ENCODE results near the gene TRERF1.
A peak's percentile ranks its signal among the peaks of the same experiment; 100 is the strongest.
"Not testable (repeated sequence)": the region's sequence is repeated elsewhere in the genome, so short reads cannot be mapped to it uniquely, and the experiment has no call there.

Gene TRERF1

DNA sequence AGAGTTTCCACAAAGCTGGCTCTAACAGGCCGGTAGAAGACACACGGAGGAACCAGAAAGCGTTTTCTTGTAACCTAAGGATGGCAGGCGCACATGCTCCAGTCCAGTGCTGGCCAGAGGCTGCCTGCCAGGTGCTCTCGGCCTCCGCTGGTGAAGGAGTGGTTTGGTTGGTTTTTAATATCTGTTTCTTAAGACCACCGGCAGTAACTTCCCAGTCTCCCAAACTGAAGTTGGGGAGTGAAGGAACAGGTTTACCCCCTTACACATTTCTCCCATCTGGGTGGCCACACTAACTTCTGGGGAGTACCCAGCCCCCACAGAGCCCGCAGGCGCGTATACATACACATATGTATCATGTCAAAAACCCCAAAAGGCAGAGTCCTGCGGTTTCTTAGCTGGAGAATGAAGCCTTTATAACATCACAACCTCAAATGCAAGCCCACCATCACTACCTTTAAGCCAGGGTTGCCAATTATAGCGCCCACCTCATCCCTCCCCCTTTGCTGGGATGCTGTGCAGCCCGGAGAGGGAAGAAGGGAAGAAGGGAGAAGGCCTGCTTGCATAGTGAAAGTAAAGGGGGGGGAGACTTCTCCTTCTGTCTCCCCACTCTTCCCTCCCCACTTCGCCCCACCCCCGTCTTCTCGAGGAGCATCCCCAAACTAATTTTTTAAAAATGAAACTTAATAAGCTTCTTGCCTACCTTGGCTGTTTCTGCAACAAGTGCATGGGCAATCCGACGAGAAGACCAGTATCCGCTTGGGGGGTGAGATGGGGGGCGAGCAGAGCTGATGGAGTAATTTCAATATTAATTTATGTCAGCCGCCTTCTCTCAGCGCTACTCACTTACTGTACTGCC lies 1.0 kb downstream of the TRERF1 start:
- peak; percentile 20 for DNase-seq (ENCODE audit: low read depth)

DNA sequence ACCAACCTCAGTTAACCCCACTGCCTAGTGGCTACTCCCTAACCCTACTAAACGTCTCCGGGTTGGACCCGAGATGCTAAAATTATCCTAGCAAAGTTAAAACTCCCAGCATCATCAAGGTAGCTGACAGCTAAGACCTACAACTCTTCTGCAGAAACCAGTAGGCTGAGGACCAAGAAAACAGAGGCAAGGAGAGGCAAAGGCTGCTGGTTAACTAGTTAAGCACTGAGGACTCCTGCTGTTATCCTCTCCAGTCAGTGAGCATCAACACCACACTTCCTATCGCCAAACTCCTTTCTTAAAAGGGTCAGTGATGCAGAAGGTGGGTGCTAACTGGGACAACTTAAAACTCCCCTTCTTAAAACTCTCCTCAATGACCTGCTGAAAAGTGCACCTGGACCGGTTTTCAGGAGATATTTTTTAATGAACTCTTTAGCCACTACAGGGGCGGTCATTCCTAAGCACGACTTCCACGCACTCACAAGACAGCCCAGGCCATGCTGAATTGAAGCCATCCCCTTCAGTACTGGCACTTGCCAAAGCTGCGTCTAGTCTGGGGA lies 1.7 kb downstream of the TRERF1 start:
- DNase-seq (ENCODE audit: low read depth): no peak

DNA sequence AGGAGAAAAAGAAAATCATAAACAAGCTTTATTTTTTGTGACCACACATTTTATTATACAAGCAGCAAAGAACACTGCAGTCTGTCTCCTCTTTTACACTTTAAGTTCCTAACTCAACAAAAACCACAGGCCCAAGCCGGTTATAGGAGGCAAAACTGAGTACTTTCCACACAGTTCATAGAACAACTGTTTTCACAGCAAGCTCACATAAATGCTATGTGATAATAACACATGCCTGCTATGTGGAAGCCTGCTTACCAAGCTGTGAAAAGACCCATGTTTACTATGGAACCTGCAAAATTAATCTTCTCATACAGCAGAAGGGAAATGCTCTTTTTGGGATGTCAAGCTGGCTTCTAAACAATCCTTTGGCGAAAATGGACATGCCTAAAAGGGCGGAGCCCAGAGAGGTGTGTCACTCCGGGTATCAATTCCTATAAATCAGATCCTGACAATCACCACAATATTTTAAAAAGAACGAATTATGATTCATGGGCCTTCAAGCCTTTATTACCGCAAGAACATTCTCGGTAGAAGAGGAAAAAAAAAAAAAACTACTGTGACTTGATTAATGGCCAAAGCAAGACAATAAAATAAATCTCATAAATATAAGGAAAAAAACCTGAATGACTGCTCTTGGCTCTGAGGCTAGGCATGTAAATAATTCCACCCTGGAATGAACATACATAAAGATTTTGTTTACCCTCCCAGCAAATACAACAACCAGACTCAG lies 2.6 kb downstream of the TRERF1 start:
- DNase-seq (ENCODE audit: low read depth): no peak

DNA sequence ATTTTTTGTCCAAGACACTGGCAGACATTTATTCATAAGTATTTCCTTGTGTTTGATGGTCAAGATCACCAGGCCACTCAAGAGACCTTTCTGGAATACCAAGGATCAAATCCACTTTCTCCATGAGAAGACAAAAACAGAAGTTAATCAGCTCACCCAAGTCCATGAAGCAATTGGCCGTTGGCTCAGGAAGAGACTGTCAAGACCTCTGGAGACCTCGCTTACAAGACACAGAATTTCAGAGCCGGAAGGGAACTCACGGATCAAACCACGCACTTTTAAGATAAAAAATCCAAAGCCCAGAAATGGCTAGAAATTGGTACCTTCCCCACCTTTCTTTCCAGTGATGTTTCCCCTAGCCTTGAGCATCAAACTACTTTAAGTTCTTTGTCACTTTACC lies 3.3 kb downstream of the TRERF1 start:
- no peak for DNase-seq (ENCODE audit: low read depth)

DNA sequence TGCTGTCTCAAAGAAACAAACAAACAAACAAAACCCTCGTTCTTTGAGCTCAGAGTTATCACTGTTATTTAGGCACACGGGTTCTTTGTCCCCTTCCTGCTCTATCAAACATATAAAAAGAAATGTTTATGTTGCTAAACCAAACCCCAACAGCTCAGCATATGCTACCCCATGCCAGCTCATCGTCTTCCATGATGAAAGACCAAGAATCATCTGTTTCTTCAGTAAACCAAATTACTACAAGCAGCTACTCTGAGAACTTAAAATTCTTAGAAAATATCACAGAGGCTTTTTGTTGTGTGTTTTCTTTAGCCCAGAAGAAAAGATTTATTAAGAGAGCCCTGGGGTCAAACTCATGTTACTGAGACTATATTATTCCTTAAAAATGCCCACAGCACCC lies 4.7 kb downstream of the TRERF1 start:
- DNase-seq (ENCODE audit: low read depth): no peak

DNA sequence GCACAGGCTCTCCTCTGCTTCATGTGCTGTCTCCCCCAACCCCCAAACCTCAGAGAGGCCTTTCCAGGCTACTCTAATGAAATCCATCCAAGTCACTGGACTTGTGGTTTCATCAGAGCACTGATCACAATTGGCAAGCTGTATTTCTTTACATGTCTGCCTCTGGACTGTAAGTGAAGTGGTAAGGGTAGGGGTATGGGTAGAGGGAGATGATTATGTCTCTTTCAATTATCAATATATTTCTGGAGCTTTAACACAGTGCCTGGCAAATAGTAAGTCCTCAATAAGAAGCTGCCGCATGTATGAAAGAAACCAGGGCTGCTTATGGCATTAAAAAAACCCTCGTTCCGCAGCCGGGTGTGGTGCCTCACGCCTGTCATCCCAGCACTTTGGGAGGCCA lies 5.4 kb downstream of the TRERF1 start:
- no peak for DNase-seq (ENCODE audit: low read depth)

DNA sequence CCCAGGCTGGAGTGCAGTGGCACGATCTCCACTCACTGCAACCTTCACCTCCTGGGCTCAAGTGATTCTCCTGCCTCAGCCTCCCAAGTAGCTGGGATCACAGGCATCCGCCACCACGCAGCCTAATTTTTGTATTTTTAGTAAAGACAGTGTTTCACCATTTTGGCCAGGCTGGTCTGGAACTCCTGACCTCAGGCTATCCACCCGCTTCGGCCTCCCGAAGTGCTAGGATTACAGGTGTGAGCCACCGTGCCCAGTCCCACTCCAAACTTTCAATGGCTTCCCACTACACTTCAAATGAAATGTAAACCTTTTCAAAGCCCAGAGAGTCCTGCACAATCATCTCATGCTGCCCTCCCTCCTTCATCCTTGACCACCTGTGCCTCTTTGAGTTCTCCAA lies 5.8 kb downstream of the TRERF1 start:
- not testable (repeated sequence) for DNase-seq (ENCODE audit: low read depth)

DNA sequence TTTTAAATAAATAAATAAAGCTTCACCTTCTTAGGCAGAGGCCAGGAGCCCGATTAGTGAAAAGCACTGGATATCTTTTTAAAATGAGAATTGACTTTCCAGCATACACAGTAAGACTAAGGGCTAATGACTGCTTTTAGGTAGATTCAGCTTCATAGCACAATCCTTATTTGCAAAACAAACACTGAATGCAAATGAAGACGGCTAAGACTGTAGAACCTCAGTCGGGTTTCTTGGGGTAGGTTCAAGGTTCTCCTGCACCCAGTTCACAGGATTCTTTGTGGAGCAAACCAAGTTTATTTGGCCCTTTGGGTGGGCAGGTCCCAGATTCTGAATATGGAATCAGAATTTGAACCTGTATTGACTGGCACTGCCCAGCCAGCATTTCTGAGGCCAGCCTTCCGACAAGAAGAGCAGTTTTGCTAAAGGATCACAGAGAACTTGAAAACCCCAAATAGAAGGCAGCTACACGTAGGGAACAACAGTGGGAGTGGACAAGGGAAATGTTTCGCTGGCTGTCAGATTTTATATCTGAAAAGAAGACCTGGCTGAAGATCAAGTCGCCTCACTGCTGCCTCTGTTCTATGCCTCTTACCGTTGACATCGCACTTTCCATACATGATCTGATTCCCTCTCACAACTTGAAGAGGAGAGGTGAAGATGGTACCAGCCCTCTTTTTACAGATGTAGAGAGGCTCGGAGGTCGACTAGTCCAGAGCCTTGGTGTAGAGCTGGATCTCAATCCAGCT lies 8.2 kb downstream of the TRERF1 start:
- DNase-seq (ENCODE audit: low read depth): no peak

DNA sequence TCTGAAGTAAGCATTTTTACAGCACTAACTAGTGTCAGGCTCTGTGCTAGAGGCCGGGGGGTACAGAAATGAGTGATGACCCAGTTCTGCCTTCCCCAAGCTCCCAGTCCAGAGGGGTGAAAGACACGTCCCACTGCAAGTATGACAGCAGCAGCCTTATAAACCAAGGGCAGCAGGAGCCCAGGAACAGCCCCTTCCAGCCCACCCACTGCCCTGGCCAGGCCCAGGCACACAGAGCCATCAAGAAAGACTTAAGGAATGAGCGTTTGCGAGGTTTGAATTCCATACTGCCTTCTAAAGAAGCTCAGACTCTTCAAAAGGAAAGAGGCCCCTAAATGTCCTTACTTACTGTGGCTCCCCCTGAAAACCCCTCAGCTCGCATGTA lies 10.0 kb downstream of the TRERF1 start:
- no peak for DNase-seq (ENCODE audit: low read depth)

DNA sequence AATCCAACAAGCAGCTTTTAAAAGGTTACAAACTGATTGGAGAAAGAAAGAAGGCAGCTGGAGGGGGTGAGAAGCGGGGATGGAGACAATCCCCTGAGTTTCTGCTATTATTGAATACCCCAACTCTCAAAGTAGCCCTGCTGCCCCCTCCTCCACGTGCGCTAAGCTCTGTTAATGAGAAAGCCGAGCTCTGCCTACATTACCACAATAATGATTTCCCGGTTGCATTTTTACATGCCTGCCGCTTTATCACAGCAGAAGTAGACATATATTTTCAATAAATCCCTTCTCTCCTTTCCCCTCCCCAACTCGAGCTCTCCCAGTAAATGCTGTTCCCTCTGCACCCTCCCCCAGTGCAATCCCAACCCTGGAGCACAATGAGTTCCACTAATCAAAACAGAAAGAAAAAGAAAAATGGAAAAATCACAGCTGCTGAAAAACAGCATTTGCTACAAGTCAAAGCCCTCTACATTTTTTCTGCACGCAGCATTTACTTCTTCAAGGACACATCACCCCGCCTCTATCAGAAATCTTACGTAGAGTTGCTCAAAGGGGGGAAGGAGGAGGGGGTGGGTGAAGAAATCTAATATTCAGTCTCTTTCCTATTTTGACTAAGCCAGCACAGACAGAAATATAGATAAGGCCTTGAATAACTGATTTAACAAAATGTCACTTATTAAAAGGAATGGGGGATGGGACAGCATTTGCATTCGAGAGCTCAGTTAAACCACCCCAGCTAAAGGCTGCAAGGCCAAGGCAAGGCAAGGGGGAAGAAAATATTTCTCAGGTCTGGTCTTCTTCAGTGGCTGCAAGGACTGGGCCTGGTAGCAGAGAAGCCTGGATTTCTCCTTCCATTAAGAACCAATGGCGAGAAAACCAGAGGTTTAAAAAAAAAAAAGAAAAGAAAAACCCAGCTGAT lies 10.7 kb downstream of the TRERF1 start:
- DNase-seq (ENCODE audit: low read depth): no peak

DNA sequence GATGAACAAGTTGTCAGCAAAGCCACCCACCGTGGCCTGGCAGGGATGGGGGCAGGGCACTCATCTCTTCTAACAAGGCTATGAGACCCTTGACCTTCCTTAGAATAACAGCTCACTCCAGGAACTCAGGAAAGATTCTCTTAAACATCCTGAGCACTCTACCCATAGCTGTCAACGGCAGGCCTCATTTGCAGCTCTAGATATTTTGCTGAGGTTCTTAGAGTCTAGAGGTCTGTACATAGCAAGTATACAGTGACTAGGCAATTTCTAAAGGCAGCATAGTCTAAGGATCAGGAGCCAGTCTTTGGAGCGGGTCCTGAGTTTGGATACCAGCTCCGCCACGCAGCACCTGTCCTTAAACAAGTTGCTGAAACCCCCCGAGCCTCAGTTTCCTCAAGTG lies 11.7 kb downstream of the TRERF1 start:
- DNase-seq (ENCODE audit: low read depth): no peak

DNA sequence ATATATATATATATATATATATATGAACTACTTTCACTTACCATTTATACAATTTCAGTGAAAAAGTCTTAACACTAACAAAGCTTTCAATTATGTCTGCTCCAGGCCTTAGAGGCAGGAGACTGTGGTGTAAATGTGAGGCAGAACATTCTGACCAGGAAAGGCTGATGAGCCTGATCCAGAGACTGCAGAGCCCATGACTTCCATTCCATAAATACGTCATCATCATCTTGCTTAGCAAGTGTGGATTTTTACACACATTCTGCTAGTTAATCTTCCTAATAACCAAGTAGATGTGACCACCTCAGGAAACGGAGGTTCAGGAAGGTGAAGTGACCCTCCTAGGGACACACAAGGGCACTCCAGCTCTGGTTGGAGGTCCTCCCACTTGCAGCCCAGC lies 14.9 kb downstream of the TRERF1 start:
- DNase-seq (ENCODE audit: low read depth): no peak

DNA sequence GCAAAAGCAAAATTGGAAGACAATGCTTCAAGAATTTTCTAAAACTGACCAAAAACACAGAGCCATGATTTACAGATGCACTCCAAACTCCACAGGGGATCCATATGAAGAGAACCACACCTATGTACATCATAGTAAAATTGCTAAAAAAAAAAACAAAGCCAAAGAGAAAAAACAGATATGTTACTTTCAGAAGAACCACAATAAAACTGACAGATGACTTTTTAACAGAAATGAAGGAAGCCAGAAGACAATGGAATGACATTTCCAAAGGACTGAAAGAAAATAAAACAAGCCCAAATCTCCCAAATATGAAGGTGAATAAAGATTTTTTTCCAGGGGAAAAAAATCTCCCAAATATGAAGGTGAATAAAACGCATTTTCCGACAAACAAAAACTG lies 17.5 kb downstream of the TRERF1 start:
- no peak for DNase-seq (ENCODE audit: low read depth)

DNA sequence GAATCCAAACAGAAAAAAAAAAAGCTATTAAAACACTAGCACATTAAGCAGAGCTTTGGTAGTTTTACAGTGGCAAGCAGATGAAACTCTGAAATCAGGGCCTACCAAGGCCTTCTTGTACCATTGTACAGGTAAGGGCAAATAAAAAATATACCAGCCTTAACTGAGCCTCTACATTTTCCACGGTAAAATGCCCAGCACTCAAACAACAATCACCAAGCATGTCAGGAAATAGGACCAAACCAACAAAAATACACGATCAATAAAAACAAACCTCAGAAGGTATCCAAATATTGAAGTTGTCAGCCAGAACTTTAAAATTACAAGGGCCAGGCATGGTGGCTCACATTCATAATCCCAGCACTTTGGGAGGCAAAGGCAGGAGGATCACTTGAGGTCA lies 18.3 kb downstream of the TRERF1 start:
- no peak for DNase-seq (ENCODE audit: low read depth)

DNA sequence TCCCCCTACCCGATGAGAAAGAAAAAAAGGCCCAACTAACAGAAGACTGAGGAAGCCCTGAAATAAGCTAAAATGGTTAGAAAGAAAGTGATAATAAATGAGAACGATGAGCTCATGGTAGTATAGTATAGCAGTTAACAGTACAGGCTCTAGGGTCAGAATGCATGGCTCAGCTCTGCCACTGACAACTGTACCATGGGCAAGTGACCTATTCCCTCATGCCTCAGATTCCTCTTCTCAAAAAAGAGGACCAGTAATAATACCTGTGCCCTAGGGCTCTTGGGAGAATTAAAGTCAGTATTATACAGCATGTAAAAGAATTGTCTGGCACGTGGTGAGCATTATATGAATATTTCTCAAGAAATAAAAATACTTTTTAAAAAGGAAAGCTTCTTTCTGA lies 19.8 kb downstream of the TRERF1 start:
- DNase-seq (ENCODE audit: low read depth): no peak

DNA sequence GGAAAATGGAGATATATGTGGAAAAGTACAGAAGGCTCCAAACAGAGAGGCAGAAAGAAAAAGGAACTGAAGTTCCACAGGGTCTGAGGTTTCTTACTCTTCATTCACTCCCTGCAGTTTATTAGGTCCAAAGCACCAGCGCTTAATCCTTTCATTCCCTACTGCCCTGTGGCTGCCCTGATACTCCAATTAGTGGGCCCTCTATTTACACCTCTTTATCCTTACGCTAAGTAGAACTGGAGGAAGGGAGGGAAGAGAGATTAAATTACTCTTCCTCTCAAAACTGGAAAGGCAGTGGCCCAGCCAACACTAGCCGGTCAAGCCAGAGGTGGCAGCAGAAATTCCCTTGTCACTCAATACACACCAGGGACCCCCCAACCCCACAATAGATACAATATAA lies 20.4 kb downstream of the TRERF1 start:
- no peak for DNase-seq (ENCODE audit: low read depth)

DNA sequence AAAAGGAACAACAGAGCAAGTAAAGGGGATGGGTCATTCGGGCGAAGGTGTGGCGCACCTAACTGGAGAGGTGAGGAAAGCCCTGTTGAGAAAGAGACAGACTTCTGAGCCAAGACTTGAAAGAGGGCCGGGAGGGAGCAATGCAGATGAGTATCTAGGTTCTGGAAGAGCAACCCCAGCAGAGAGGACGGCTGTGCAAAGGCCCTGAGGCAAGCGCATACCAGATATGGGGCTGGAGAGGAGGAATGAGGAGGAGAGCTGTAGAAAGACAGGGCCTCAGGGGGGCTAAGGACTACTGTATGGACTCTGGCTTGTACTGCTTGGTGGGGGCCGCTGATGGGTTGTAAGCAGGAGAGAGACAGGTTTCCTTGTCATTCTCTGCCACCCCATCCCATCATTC lies 21.9 kb downstream of the TRERF1 start:
- no peak for DNase-seq (ENCODE audit: low read depth)

DNA sequence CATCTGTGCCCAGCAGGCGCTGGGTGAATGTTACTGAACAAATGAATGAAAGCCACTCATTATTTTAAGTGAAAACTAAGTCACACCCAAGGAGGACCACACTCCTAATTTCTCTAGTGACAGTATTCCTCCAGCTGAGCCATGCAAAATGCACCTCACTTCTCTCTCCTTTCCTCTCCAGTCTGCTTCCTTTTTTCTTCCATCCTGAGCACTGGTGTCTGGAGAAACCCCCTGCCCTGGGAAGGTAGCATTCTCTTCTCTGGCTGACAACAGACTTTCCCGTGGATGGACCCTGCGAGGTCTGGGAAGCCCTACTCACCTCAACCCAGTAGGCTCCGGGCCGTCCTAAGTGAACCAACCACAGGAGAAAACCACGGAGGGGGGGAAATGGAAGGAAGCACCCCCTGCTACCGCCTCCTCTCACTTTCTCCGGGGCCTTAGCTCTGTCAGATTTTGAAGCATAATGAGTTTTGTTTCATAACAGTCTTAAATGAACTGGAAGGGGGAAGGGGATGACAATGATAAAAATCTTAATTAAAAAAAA lies 22.6 kb downstream of the TRERF1 start:
- DNase-seq (ENCODE audit: low read depth): no peak

DNA sequence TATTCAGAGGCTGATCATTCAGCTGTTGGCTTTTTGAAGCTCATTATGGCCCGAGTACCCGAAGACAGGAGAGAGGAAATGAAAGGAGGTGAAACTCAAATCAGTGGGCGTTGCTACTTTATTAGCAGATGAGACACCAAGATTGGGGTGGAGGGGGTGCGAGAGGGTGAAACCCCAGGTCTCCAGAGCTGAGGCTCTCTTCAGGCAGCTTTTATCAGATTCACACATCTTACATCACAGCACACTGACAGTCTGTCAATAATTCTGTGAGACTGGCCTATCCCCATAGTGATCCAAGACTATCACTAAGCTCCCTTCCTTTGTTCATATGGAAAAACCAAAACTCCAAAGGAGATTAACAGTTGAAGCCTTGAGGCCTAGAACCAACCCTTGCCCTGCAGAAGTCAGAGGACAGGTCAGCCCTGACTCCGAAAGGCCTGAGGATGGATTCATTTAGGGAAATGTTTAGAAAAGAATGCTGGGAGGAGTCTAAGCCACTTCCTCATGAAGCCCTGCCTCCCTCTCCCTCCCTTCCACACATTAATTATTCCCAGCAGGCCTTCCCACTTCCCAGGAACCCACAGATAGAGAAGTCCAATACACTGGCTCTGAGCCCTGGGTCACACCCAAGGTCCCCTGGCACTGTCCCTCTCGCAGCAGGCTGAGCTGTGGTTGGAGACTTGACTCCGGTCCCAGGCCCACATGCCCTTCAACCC lies 23.2 kb downstream of the TRERF1 start:
- peak; percentile 37 for DNase-seq (ENCODE audit: low read depth)

DNA sequence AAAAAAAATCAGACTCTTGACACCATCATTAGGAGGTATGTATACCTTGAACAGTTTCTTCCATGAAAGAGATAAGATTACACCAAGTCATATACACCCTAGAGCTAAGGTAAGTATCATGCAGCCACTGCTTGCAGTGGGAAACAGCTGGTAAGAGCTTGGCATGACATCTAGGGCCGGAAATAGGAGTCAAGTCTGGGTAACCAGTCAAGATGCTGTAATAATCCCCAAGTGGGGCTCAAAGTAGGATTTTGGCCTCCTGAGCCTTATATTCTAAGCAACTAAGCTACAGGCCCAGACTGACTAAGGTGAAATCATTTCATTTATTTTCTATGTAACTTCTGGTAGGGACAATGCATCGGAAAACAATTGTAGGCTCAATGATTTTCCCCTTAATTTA lies 23.9 kb downstream of the TRERF1 start:
- DNase-seq (ENCODE audit: low read depth): no peak

DNA sequence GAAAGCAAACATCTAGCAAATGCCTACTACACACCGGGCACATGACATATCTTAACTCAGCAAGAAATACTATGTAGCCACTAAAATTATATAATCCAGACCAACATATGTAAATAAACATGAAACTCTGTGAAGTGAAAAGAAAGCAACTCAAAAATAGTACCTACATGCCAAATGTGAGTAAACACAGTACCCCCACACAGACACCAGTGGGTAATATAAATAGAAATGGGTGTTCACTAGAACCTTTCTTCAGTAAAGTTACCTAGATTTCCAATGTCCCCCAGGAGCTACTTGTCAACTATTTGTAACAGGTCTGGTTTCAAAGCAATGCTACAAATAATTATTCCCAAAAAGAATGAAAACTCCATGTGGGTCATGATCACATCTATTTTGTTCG lies 25.5 kb downstream of the TRERF1 start:
- DNase-seq (ENCODE audit: low read depth): no peak

Data from activated T-cell treated with anti-CD3 and anti-CD28 coated beads for 48 hours (primary cell).